GOT3 (cell line): ENCODE results near the gene MYBPC2.

ENCODE experiments used
- DNase-seq: peaks from one replicate; lab custom pipeline; 2025; ENCODE audit warnings: mixed read lengths; lab: John Stamatoyannopoulos, UW

MYBPC2 gene

GRCh38 chr19:50500753-50501151 is 68.1 kb downstream of the MYBPC2 start:
- no peak for DNase-seq

- DNase-seq, result no peak
Observed at GRCh38 chr19:50501186-50501567, 68.5 kb downstream of the MYBPC2 start.

- DNase-seq, result no peak
Observed at GRCh38 chr19:50501568-50502475, 69.1 kb downstream of the MYBPC2 start.

- no peak for DNase-seq
Observed at GRCh38 chr19:50505856-50506611, 73.3 kb downstream of the MYBPC2 start.

GRCh38 chr19:50506700-50507099 is 74.0 kb downstream of the MYBPC2 start:
- DNase-seq, result no peak

- DNase-seq, result no peak
Observed at GRCh38 chr19:50507376-50507775, 74.7 kb downstream of the MYBPC2 start.

- DNase-seq, result no peak
Observed at GRCh38 chr19:50508843-50509190, 76.1 kb downstream of the MYBPC2 start.

GRCh38 chr19:50509366-50509765 is 76.7 kb downstream of the MYBPC2 start:
- no peak for DNase-seq

- no peak for DNase-seq
Observed at GRCh38 chr19:50510121-50510670, 77.5 kb downstream of the MYBPC2 start.

GRCh38 chr19:50510700-50511068 is 78.0 kb downstream of the MYBPC2 start:
- no peak for DNase-seq

GRCh38 chr19:50511069-50511822 is 78.6 kb downstream of the MYBPC2 start, which contains the start of gene JOSD2:
TSS of gene JOSD2 (minus strand) at chr19:50511191. CDS start at chr19:50510431, 760 bp downstream.
- DNase-seq, result peak; percentile 94

GRCh38 chr19:50512112-50512998 is 79.7 kb downstream of the MYBPC2 start:
- no peak for DNase-seq

- no peak for DNase-seq
Observed at GRCh38 chr19:50512999-50513745, 80.5 kb downstream of the MYBPC2 start.

GRCh38 chr19:50513746-50514345 is 81.2 kb downstream of the MYBPC2 start, which contains the start of gene ASPDH:
TSS of gene ASPDH (minus strand) at chr19:50513913. CDS start at chr19:50513823, 90 bp downstream.
- DNase-seq, result no peak

GRCh38 chr19:50514346-50515167 is 81.9 kb downstream of the MYBPC2 start:
- DNase-seq, result no peak

GRCh38 chr19:50515168-50515561 is 82.5 kb downstream of the MYBPC2 start:
- DNase-seq, result no peak
